ENCODE measurements around the gene KRT82. TPM values are rescaled to one million over a fixed set of nuclear protein-coding genes. Genes with fewer than 3 reads are reported as not detected.
"Not testable (repeated sequence)": the region's sequence is repeated elsewhere in the genome, so short reads cannot be mapped to it uniquely, and the experiment has no call there.

KRT82 gene
- total and polyA plus RNA-seq, 10 donors = 0.04 TPM; not detected in 9

DNA sequence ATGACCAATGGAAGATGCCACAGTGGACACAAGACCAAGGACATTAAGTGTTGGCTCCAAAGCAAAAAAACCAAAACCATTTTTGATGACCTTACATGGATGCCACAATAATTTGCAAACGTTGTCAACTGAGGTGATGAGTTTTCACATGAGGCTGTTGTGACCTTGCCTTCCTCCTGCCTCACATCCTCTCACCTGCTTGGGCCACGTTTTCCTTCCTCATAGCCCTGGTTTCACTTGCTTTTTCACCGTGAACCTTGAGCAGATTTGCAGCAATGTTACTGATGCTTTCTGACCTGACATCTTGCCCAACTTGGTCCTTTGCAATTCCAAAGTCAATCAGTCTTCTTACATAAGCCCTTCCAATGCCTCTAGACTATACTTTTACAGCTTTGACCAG lies 42.1 kb upstream of the KRT82 start:
- WGBS, 5 donors = 18 to 46% (median 37%) methylated on average over 3 of the region's 3 CpGs
- TF ChIP-seq POLR2A (IDR thresholded peaks at IDR 0.05) (no peak), POLR2AphosphoS5 (IDR thresholded peaks at IDR 0.05) (no peak)
- TF ChIP-seq, protein P1, sequence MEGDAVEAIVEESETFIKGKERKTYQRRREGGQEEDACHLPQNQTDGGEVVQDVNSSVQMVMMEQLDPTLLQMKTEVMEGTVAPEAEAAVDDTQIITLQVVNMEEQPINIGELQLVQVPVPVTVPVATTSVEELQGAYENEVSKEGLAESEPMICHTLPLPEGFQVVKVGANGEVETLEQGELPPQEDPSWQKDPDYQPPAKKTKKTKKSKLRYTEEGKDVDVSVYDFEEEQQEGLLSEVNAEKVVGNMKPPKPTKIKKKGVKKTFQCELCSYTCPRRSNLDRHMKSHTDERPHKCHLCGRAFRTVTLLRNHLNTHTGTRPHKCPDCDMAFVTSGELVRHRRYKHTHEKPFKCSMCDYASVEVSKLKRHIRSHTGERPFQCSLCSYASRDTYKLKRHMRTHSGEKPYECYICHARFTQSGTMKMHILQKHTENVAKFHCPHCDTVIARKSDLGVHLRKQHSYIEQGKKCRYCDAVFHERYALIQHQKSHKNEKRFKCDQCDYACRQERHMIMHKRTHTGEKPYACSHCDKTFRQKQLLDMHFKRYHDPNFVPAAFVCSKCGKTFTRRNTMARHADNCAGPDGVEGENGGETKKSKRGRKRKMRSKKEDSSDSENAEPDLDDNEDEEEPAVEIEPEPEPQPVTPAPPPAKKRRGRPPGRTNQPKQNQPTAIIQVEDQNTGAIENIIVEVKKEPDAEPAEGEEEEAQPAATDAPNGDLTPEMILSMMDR (IDR thresholded peaks at IDR 0.05 in 8 of 11, conservative IDR thresholded peaks at IDR 0.05 in 3 of 11) = no peak

DNA sequence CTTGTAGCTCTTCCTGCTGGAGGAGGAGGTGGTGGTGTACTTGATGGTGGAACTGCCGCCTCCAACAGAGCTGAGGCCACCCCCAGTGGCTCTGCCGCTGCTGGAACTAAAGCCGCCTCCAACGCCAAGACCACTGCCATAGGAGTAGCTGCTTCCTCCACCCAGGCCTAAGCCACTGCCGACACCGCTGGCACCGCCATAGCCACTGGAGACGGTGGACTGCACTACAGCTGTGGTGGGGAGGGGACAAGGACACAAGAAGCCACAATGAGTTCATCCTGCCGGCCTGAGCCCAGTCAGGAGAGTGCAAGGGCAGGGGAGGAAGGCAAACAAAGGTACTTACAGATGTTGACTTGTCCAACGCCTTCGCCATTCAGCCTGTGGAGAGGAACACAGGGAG lies 41.1 kb upstream of the KRT82 start:
- intact Hi-C loops (cut with DNase I; ENCODE audit: low total_unique reads); H3K27ac ChIP-seq; H3K4me3 ChIP-seq; H3K9me3 ChIP-seq; DNase-seq; H3K36me3 ChIP-seq; H3K4me1 ChIP-seq: not testable (repeated sequence)
- 90 to 96% (median 93%) methylated on average over 10 to 11 of the region's 11 CpGs for WGBS, 5 donors
- peaks cover 0 to 31% (median 0%) of the 10 kb centered on the region in 7 donors for H3K27me3 ChIP-seq (replicated peaks in 1 of 7)

More for the DNA sequence above, 42.1 kb upstream of the KRT82 start:
- no peak for DNase-seq
- H3K4me3 ChIP-seq = no peak overlapping the region
- peaks cover 0 to 22% (median 0%) of the 10 kb centered on the region in 7 donors for H3K27me3 ChIP-seq (replicated peaks in 1 of 7)
- H3K36me3 ChIP-seq = no peaks in the 10 kb centered on the region
- no peaks in the 10 kb centered on the region for H3K9me3 ChIP-seq
- H3K27ac ChIP-seq = no peak overlapping the region
- H3K4me1 ChIP-seq = no peaks in the 10 kb centered on the region
- intact Hi-C loops (cut with DNase I; ENCODE audit: low total_unique reads) = no loop called here

DNA sequence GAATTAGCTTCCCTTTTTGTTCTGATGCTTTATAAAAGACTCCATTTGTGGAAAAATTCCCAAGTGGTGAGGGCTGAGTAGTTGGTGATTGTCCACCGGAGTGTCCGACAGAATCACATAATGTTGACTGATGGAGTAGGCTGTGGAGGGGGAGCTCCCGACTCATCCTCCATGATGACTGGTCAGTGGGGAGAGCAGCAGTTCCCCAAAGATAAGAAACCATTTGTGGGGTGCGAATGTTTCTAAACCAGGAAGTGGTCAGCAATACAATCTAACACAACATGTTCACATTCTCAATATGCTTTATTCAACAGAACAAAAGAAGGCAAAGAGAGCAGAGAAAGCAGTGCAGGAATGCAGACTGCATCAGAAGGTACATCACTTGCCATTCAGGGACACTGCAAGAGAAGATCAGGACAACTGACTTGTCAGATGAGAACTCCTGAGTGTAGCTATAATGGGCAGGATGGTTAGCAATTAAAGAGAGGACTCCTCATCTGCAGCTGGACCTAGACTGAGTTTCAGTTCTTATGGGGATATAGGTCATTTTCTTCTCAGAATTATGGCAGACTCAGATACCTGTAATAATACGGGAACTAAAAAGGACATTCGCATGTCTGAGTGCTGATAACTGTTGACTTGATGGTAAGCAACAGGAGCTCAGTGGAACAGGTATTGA lies 40.4 kb upstream of the KRT82 start:
- intact Hi-C loops (cut with DNase I; ENCODE audit: low total_unique reads) = no loop called here
- no peak for DNase-seq
- Histone ChIP-seq H3K4me3 (no peak overlapping the region), H3K27me3 (replicated peaks in 1 of 7) (peaks cover 0 to 38% (median 0%) of the 10 kb centered on the region in 7 donors), H3K27ac (no peak overlapping the region), H3K4me1 (no peaks in the 10 kb centered on the region), H3K9me3 (no peaks in the 10 kb centered on the region), H3K36me3 (no peaks in the 10 kb centered on the region)
- WGBS, 5 donors = 62 to 70% (median 64%) methylated on average over 6 of the region's 6 CpGs
- TF ChIP-seq, protein P1 (IDR thresholded peaks at IDR 0.05 in 8 of 11, conservative IDR thresholded peaks at IDR 0.05 in 3 of 11) = no peak
- TF ChIP-seq POLR2A (IDR thresholded peaks at IDR 0.05) (no peak), POLR2AphosphoS5 (IDR thresholded peaks at IDR 0.05) (no peak)

DNA sequence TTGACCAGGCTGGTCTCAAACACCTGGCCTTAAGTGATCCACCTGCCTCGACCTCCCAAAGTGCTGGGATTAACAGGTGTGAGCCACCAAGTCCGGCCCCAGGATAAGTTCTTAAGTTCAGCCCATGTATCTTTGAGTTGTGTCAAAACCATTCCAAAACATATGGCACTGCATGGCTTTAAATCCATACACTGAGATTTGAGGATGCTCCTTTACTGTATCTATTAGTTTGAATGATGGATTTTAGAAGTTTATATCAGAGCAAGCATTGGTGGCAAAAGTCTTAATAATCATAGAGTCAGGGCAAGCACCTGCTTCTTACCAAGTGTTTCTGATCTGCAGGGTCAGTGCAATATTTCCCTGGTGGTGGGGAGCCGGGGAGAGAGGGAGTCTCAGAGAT lies 39.7 kb upstream of the KRT82 start:
- TF ChIP-seq POLR2AphosphoS5 (IDR thresholded peaks at IDR 0.05) (no peak), POLR2A (IDR thresholded peaks at IDR 0.05) (no peak)
- TF ChIP-seq, protein P1 (IDR thresholded peaks at IDR 0.05 in 8 of 11, conservative IDR thresholded peaks at IDR 0.05 in 3 of 11) = no peak
- peaks cover 0 to 43% (median 0%) of the 10 kb centered on the region in 7 donors for H3K27me3 ChIP-seq (replicated peaks in 1 of 7)
- intact Hi-C loops (cut with DNase I; ENCODE audit: low total_unique reads) = no loop called here
- H3K36me3 ChIP-seq = no peaks in the 10 kb centered on the region
- H3K9me3 ChIP-seq = no peaks in the 10 kb centered on the region
- 44 to 67% (median 61%) methylated on average over 3 of the region's 3 CpGs for WGBS, 5 donors
- no peaks in the 10 kb centered on the region for H3K4me1 ChIP-seq
- no peak for DNase-seq
- no peak overlapping the region for H3K27ac ChIP-seq
- no peak overlapping the region for H3K4me3 ChIP-seq

Measured in spleen (tissue), 11 donors.